Measurements from ENCODE around the gene IFT43. TPM values are rescaled to one million over a fixed set of nuclear protein-coding genes. Genes with fewer than 3 reads are reported as not detected.

Gene IFT43
- total and polyA plus RNA-seq, 10 of the 15 experiments (the other 5 are each of a cell fraction or from before 2014, with no cell fraction given) = 8.2 to 24.8 (median 14.0) TPM

- ChIA-PET SMC1A (ENCODE audit: uncharacterized antibody, unreplicated experiment) (interaction anchor here (1.0 to 1.6 kb wide), 3 partner anchors 10 to 60 kb away, joined by 3 to 4 read pairs (median 4); partner anchors contain the start of gene IFT43), RAD21 (ENCODE audit: unreplicated experiment) (interaction anchor here (1.3 kb wide), 1 partner anchor 63 kb away, joined by 3 read pairs; no protein-coding TSS in a partner anchor), CTCF (interaction anchor here (1.2 to 2.0 kb wide), 3 partner anchors 8 to 598 kb away, joined by 3 to 4 read pairs (median 3); no protein-coding TSS in a partner anchor), POLR2A (no interaction called here)
- BruUV-seq (replicated peaks) = no TSS peak
- WGBS (ENCODE audit: insufficient coverage, insufficient replicate concordance, low lambda C conversion rate, missing lambda C conversion rate) = 65% methylated on average over 3 of the region's 3 CpGs
- in situ Hi-C loops (cut with MboI) = no loop called here
- Histone ChIP-seq H2AFZ (ENCODE audit: control insufficient read depth, low read depth, low read length) (no peak overlapping the region), H3K4me3 (no peak overlapping the region), H3K27ac (ENCODE audit: control insufficient read depth, insufficient read depth) (no peak overlapping the region), H3K4me1 (ENCODE audit: control insufficient read depth, insufficient read depth, low read length) (peaks cover 5% of the 10 kb centered on the region; the same call in 1 of the 2 replicates), H3K9ac (ENCODE audit: control insufficient read depth, insufficient read depth, low read length) (no peak overlapping the region), H3K9me3 (replicated peaks; ENCODE audit: control insufficient read depth, insufficient read depth, low read length) (no peaks in the 10 kb centered on the region), H3K79me2 (ENCODE audit: control insufficient read depth, insufficient read depth, low read length) (no peaks in the 10 kb centered on the region), H3K27me3 (replicated peaks in 1 of 2; ENCODE audit: control insufficient read depth in 2 of 2, insufficient read depth in 2 of 2, low read length in 1 of 2) (no peaks in the 10 kb centered on the region), H4K20me1 (ENCODE audit: control insufficient read depth, insufficient read depth) (no peaks in the 10 kb centered on the region; the same call in 1 of the 2 replicates), H3K4me2 (ENCODE audit: control insufficient read depth, insufficient read depth) (no peak overlapping the region), H3K36me3 (ENCODE audit: control insufficient read depth in 2 of 2, insufficient read depth in 2 of 2, low read length in 1 of 2) (no peaks in the 10 kb centered on the region)
- peak; percentile 43; the same call in 2 of the 3 replicates for ATAC-seq
- TF ChIP-seq, protein P1, sequence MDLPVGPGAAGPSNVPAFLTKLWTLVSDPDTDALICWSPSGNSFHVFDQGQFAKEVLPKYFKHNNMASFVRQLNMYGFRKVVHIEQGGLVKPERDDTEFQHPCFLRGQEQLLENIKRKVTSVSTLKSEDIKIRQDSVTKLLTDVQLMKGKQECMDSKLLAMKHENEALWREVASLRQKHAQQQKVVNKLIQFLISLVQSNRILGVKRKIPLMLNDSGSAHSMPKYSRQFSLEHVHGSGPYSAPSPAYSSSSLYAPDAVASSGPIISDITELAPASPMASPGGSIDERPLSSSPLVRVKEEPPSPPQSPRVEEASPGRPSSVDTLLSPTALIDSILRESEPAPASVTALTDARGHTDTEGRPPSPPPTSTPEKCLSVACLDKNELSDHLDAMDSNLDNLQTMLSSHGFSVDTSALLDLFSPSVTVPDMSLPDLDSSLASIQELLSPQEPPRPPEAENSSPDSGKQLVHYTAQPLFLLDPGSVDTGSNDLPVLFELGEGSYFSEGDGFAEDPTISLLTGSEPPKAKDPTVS (IDR thresholded peaks at IDR 0.05; ENCODE audit: low read depth, low read length) = no peak
- TF ChIP-seq DPF2 (IDR thresholded peaks at IDR 0.05) (no peak), FOXK2 (IDR thresholded peaks at IDR 0.05) (no peak), CTCF (IDR thresholded peaks at IDR 0.05 in 2 of 3, conservative IDR thresholded peaks at IDR 0.05 in 1 of 3; ENCODE audit: control insufficient read depth in 2 of 3, extremely low read depth in 1 of 3, insufficient read depth in 1 of 3, low read depth in 3 of 3, low read length in 3 of 3) (no peak), BRCA1 (IDR thresholded peaks at IDR 0.05; ENCODE audit: low read depth, low read length) (no peak), NKRF (conservative IDR thresholded peaks at IDR 0.05) (no peak), ZZZ3 (IDR thresholded peaks at IDR 0.05; ENCODE audit: control insufficient read depth, insufficient read length, low read depth) (no peak), PAX8 (IDR thresholded peaks at IDR 0.05) (no peak), IRF5 (IDR thresholded peaks at IDR 0.05; ENCODE audit: borderline replicate concordance) (no peak)
- no peak for DNase-seq (ENCODE audit: low read depth, low spot score)
- no peak for FAIRE-seq
- intact Hi-C loops (cut with micrococcal nuclease; ENCODE audit: unreplicated experiment) = no loop called here
These were observed 60.2 kb downstream of the IFT43 start for GRCh38 chr14:76045773-76046172.
